ENCODE results near the gene RUSF1. TPM values are rescaled to one million over a fixed set of nuclear protein-coding genes. Genes with fewer than 3 reads are reported as not detected.
"Not testable (repeated sequence)": the region's sequence is repeated elsewhere in the genome, so short reads cannot be mapped to it uniquely, and the experiment has no call there.

Gene RUSF1
- total and polyA plus RNA-seq, 8 donors = 21.4 to 171 (median 47.0) TPM

- Histone ChIP-seq H3K4me3 (no peak overlapping the region), H3K4me1 (peaks cover 11 to 37% (median 30%) of the 10 kb centered on the region in 4 donors), H3K36me3 (peaks cover 7 to 38% (median 31%) of the 10 kb centered on the region in 4 donors), H3K27me3 (no peaks in the 10 kb centered on the region), H3K27ac (no peak overlapping the region), H3K9me3 (no peaks in the 10 kb centered on the region)
- intact Hi-C loops (cut with DNase I; ENCODE audit: low total_unique reads) = no loop called here
- TF ChIP-seq POLR2A (IDR thresholded peaks at IDR 0.05) = no peak
- no peak for TF ChIP-seq POLR2AphosphoS5 (IDR thresholded peaks at IDR 0.05)
- TF ChIP-seq EP300 (IDR thresholded peaks at IDR 0.05) = no peak
- TF ChIP-seq CTCF (IDR thresholded peaks at IDR 0.05) = no peak
- no peak for DNase-seq
- 71 to 82% (median 73%) methylated on average over 8 of the region's 8 CpGs for WGBS, 5 donors
Observed at GRCh38 chr16:31504159-31504558, 4.0 kb downstream of the RUSF1 start.

DNA sequence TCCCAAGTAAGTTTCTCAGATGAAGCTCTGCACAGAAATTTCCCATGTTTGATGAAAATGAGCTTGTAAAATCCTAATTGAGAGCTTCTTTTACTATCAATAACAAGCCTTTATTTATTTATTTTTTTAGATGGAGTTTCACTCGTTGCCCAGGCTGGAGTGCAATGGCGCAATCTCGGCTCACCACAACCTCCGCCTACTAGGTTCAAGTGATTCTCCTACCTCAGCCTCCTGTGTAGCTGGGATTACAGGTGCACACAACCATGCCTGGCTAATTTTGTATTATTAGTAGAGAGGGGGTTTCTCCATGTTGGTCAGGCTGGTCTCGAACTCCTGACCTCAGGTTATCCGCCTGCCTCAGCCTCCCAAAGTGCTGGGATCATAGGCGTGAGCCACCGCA is 4.6 kb downstream of the RUSF1 start:
- Histone ChIP-seq H3K36me3 (peaks cover 13 to 44% (median 37%) of the 10 kb centered on the region in 4 donors), H3K4me1 (peaks cover 9 to 32% (median 26%) of the 10 kb centered on the region in 4 donors)
- DNase-seq; H3K9me3 ChIP-seq; H3K27me3 ChIP-seq; H3K27ac ChIP-seq; H3K4me3 ChIP-seq; intact Hi-C loops (cut with DNase I; ENCODE audit: low total_unique reads): not testable (repeated sequence)
- WGBS, 5 donors = 88 to 94% (median 92%) methylated on average over 8 of the region's 8 CpGs

- TF ChIP-seq POLR2AphosphoS5 (IDR thresholded peaks at IDR 0.05) (no peak), EP300 (IDR thresholded peaks at IDR 0.05) (no peak), CTCF (IDR thresholded peaks at IDR 0.05) (no peak), POLR2A (IDR thresholded peaks at IDR 0.05) (no peak)
- H3K27me3 ChIP-seq = no peaks in the 10 kb centered on the region
- H3K4me3 ChIP-seq = no peak overlapping the region
- no peaks in the 10 kb centered on the region for H3K9me3 ChIP-seq
- peaks cover 9 to 32% (median 26%) of the 10 kb centered on the region in 4 donors for H3K4me1 ChIP-seq
- DNase-seq = no peak
- H3K27ac ChIP-seq = no peak overlapping the region
- H3K36me3 ChIP-seq = peaks cover 17 to 50% (median 43%) of the 10 kb centered on the region in 4 donors
- intact Hi-C loops (cut with DNase I; ENCODE audit: low total_unique reads) = no loop called here
Observed at GRCh38 chr16:31502981-31503380, 5.2 kb downstream of the RUSF1 start.

DNA sequence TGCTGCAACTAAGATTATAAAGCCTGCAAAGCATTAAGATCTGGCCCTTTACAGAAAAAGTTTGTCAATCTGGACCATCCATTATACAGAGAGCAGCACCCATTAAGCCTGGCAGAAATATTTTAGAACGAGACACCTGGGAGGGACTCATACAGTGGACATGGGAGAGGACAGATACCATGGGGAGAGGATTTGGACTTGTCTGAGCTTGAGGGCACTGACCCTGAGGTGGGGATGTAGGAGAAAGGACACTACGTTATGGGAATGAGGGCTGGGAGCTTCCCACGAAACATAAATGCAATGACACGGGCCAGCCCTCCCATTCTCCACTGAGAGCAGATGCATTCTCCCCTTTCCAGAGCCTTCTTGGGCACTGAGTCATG is 6.2 kb downstream of the RUSF1 start:
- no peaks in the 10 kb centered on the region for H3K9me3 ChIP-seq
- H3K4me3 ChIP-seq = no peak overlapping the region
- TF ChIP-seq POLR2A (IDR thresholded peaks at IDR 0.05) (no peak), EP300 (IDR thresholded peaks at IDR 0.05) (no peak), POLR2AphosphoS5 (IDR thresholded peaks at IDR 0.05) (no peak), CTCF (IDR thresholded peaks at IDR 0.05) (no peak)
- intact Hi-C loops (cut with DNase I; ENCODE audit: low total_unique reads) = no loop called here
- H3K27me3 ChIP-seq = no peaks in the 10 kb centered on the region
- H3K27ac ChIP-seq = no peak overlapping the region
- no peak for DNase-seq
- WGBS, 5 donors = 73 to 88% (median 78%) methylated on average over 4 of the region's 4 CpGs
- H3K4me1 ChIP-seq = peaks cover 3 to 24% (median 18%) of the 10 kb centered on the region in 4 donors
- peaks cover 17 to 60% (median 53%) of the 10 kb centered on the region in 4 donors for H3K36me3 ChIP-seq

DNA sequence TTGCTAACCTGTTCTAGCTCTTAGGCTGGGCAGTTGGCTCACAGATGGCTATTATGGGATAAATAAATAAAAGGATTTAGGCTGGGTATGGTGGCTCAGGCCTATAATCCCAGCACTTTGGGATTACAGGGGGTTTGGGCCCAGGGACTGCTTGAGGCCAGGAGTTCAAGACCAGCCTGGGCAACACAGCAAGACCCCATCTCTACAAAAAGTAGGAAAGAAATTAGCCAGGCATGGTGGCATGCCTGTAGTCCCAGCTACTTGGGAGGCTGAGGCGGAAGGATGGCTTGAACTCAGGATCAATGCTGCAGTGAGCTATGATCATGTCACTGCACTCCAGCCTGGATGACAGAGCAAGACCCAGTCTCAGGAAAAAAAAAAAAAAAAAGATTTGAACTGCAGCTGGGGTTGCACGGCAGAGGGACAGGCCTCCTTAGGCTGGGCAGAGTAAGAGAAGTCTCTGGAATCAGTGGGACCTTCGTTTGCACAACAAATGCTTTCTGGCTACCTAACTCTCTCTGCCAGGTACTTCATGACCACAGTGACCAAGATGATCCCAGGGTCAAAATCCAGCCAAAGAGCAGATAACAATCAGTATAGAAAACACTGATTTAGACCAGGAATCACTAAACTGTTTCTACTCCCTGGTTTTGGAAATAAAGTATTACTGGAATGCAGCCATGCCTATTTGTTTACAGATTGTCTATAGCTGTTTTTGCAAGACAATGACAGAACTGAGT is 6.8 kb downstream of the RUSF1 start:
- Histone ChIP-seq H3K4me1 (peaks cover 0 to 18% (median 12%) of the 10 kb centered on the region in 4 donors), H3K36me3 (peaks cover 22 to 65% (median 58%) of the 10 kb centered on the region in 4 donors), H3K27ac (no peak overlapping the region), H3K4me3 (no peak overlapping the region), H3K9me3 (no peaks in the 10 kb centered on the region), H3K27me3 (no peaks in the 10 kb centered on the region)
- no peak for DNase-seq
- intact Hi-C loops (cut with DNase I; ENCODE audit: low total_unique reads) = no loop called here
- TF ChIP-seq POLR2A (IDR thresholded peaks at IDR 0.05) = no peak
- TF ChIP-seq EP300 (IDR thresholded peaks at IDR 0.05) = no peak
- no peak for TF ChIP-seq CTCF (IDR thresholded peaks at IDR 0.05)
- TF ChIP-seq POLR2AphosphoS5 (IDR thresholded peaks at IDR 0.05) = no peak
- WGBS, 5 donors = 69 to 79% (median 74%) methylated on average over 3 of the region's 3 CpGs
